Stomach (tissue), 9 donors: ENCODE results near the gene LCLAT1. TPM values are rescaled to one million over a fixed set of nuclear protein-coding genes. Genes with fewer than 3 reads are reported as not detected.

ENCODE experiments used
- DNase-seq, 2 donors: peaks; one replicate each; pipeline versions ENCODE4 v3.0.0 to v3.0.0-alpha.2; 2013 to 2019
- H3K27ac ChIP-seq, 5 donors: fragments of 200-600 bp in 4 of 5; sonication (generic) in 4 of 5; one replicate each; pipeline ENCODE4 v1.5.1; 2013 to 2019; ENCODE audit warnings: mild to moderate bottlenecking in 1 of 5, moderate library complexity in 1 of 5
- H3K27me3 ChIP-seq, 3 donors: fragments of 200-600 bp; sonication (generic); one replicate each; pipeline ENCODE4 v1.5.1; 2017 to 2019; ENCODE audit warnings: mixed run types in 1 of 3
- H3K36me3 ChIP-seq, 4 donors: fragments of 200-600 bp; sonication (generic); 1 replicate in 3 of 4; 2 replicates in 1 of 4; pipeline ENCODE4 v1.5.1; 2016 to 2019
- H3K4me1 ChIP-seq, 4 donors: fragments of 200-600 bp; sonication (generic); one replicate each; pipeline ENCODE4 v1.5.1; 2016 to 2019
- H3K4me3 ChIP-seq, 4 donors: fragments of 200-600 bp; sonication (generic) in 3 of 4; one replicate each; pipeline ENCODE4 v1.5.1; 2016 to 2019; ENCODE audit warnings: mild to moderate bottlenecking in 1 of 4
- H3K9me3 ChIP-seq, 4 donors: fragments of 200-600 bp; sonication (generic); one replicate each; pipeline ENCODE4 v1.5.1; 2016 to 2019
- EP300 ChIP-seq: sonication (generic); formaldehyde crosslinking; IDR thresholded peaks from one replicate; pipeline ENCODE4 v1.6.1; 2017; ENCODE audit warnings: antibody characterized with exemption
- POLR2A ChIP-seq, 4 donors: fragments of 450-650 bp; IDR thresholded peaks; one replicate each; pipeline ENCODE4 v1.6.1; 2016; ENCODE audit warnings: antibody characterized with exemption in 4 of 4, control low read depth in 2 of 4, mild to moderate bottlenecking in 1 of 4, moderate library complexity in 1 of 4
- POLR2AphosphoS5 ChIP-seq, 3 donors: sonication (generic); formaldehyde crosslinking; IDR thresholded peaks; one replicate each; pipeline ENCODE4 v1.6.1; 2016; ENCODE audit warnings: antibody characterized with exemption in 3 of 3
- WGBS, 5 donors: extraction: QIAGEN DNeasy Blood & Tissue Kit in 3 of 5; methylation state at CpG; one replicate each; pipeline versions ENCODE4 v1.1.5 to v1.1.7; 2013 to 2018; 5-methylcytosine and 5-hydroxymethylcytosine counted together
- intact Hi-C: fragments of 100-400 bp; cut with DNase I; formaldehyde crosslinking; loops from one replicate; pipeline ENCODE4 v1.15.1; 2023; ENCODE audit warnings: low total_unique reads
- polyA plus RNA-seq, 3 donors: library from polyadenylated mRNA; stranded (reverse); fragments of 200-250 nt; gene quantifications; one replicate each; pipeline ENCODE4 v1.2.3, GENCODE V29; 2013
- total RNA-seq, 5 donors: library from RNA; depleted of rRNA; stranded (reverse); fragments of >200 nt; gene quantifications; one replicate each; pipeline versions ENCODE4 v1.1.0 to v1.2.3, GENCODE V29; 2014 to 2016
- TF ChIP-seq, protein P1 (sequence below), 7 experiments: fragments of 450-650 bp in 4 of 7; fragments of 200-600 bp in 3 of 7; sonication (generic) in 3 of 7; IDR thresholded peaks; one replicate each; pipeline ENCODE4 v1.5.1; 2016 to 2019; ENCODE audit warnings: antibody characterized with exemption in 7 of 7, control low read depth in 2 of 7, mild to moderate bottlenecking in 1 of 7
- donor health status: healthy with polysubstance abuse.
- donor health status: Bipolar disorder and iron deficiency.
- donor health status: healthy.

LCLAT1 gene
- total and polyA plus RNA-seq, 8 donors: 0.76 to 51.3 (median 12.5) TPM

DNA sequence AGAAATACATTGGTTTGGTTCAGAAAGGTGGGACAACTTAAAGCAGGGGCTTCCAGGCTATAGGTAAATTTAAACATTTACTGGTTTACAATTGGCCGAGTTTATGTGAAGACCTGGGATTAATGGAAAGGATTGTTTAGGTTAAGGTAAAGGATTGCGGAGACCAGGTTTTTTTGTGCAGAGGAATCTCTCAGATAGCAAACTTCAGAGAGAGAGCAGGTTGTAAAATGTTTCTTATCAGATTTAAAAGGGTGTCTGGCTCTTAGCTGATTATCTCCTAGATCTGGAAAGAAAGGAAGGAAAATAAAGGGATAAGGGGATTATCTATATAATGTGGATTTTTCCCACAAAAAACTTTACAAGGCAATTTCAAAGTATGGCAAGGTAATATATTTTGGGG, 101.3 kb downstream of the LCLAT1 start:
- Histone ChIP-seq H3K4me1 (no peaks in the 10 kb centered on the region), H3K4me3 (no peak overlapping the region), H3K9me3 (peaks cover 0 to 5% (median 0%) of the 10 kb centered on the region in 4 donors), H3K27ac (no peak overlapping the region), H3K27me3 (no peaks in the 10 kb centered on the region), H3K36me3 (no peaks in the 10 kb centered on the region)
- WGBS, 5 donors: 89 to 100% (median 93%) methylated on average over 2 of the region's 2 CpGs
- intact Hi-C loops: no loop called here
- no peak for TF ChIP-seq POLR2A (IDR thresholded peaks at IDR 0.05)
- TF ChIP-seq POLR2AphosphoS5 (IDR thresholded peaks at IDR 0.05): no peak
- TF ChIP-seq, protein P1, sequence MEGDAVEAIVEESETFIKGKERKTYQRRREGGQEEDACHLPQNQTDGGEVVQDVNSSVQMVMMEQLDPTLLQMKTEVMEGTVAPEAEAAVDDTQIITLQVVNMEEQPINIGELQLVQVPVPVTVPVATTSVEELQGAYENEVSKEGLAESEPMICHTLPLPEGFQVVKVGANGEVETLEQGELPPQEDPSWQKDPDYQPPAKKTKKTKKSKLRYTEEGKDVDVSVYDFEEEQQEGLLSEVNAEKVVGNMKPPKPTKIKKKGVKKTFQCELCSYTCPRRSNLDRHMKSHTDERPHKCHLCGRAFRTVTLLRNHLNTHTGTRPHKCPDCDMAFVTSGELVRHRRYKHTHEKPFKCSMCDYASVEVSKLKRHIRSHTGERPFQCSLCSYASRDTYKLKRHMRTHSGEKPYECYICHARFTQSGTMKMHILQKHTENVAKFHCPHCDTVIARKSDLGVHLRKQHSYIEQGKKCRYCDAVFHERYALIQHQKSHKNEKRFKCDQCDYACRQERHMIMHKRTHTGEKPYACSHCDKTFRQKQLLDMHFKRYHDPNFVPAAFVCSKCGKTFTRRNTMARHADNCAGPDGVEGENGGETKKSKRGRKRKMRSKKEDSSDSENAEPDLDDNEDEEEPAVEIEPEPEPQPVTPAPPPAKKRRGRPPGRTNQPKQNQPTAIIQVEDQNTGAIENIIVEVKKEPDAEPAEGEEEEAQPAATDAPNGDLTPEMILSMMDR (IDR thresholded peaks at IDR 0.05): no peak
- TF ChIP-seq EP300: no peak
- no peak for DNase-seq

DNA sequence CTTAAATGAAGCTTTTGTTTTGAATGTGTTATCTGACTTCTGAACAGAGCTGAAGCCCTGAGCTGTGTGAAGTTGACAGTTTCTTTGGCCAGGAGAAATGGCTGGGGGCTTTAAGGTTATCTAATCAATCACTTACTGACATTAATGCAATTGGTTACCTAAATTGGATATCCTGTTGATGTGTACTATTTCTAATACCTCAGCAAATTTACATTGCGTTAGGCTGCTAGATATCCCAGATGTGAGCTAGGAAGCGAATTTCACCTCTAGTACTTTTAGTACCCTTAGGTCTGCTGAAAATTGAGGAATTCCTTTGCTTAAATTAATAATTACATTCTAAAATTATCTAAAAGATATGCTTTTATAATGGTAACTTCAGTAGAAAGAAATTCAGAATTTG, 102.0 kb downstream of the LCLAT1 start:
- Histone ChIP-seq H3K4me1 (no peaks in the 10 kb centered on the region), H3K9me3 (peaks cover 0 to 5% (median 0%) of the 10 kb centered on the region in 4 donors), H3K27ac (no peak overlapping the region), H3K36me3 (no peaks in the 10 kb centered on the region), H3K4me3 (no peak overlapping the region), H3K27me3 (no peaks in the 10 kb centered on the region)
- 86 to 95% (median 86%) methylated on average over 2 of the region's 2 CpGs for WGBS, 5 donors
- intact Hi-C loops: no loop called here
- TF ChIP-seq EP300 (no peak), POLR2AphosphoS5 (IDR thresholded peaks at IDR 0.05) (no peak), POLR2A (IDR thresholded peaks at IDR 0.05) (no peak)
- TF ChIP-seq, protein P1 (IDR thresholded peaks at IDR 0.05): no peak
- DNase-seq: no peak

DNA sequence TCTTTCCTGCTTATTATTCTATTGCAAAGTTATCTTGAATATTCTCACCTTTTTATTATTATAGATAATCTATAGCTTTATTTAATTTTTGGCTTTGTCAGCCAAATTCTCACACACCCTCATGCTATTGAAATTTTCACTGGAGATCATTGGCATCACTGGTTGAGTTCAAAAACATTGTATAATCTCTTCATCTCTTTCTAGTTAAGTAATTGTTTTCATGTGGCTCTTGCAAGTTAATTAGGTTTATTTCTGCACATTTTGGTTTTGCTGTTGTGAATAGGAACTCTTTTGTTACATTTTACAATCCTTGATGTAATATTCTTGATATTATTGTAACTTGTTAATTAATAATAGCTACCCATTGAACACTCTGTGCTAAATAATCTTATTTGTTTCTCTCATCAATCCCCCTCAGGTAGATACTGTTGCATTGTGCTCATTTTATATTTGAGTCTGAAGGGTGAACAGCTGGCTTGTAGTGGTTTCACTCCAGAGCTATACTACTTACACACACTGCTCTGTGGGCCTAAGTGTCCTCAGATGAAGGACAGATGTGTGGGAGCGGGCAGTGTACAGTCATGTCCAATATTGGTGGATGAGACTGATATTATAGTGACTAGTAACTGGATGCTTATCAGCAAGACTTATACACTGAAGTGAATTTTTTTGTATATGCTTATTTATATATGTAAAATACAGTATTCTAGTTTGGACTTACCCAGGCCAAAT, 112.7 kb downstream of the LCLAT1 start:
- no peaks in the 10 kb centered on the region for H3K4me1 ChIP-seq
- H3K27ac ChIP-seq: no peak overlapping the region
- DNase-seq: no peak
- intact Hi-C loops: no loop called here
- H3K36me3 ChIP-seq: peaks cover 0 to 16% (median 13%) of the 10 kb centered on the region in 4 donors
- H3K4me3 ChIP-seq: no peak overlapping the region
- no peaks in the 10 kb centered on the region for H3K9me3 ChIP-seq
- TF ChIP-seq EP300 (no peak), POLR2A (IDR thresholded peaks at IDR 0.05) (no peak), POLR2AphosphoS5 (IDR thresholded peaks at IDR 0.05) (no peak)
- TF ChIP-seq, protein P1 (IDR thresholded peaks at IDR 0.05): no peak
- WGBS, 5 donors: 96 to 100% (median 100%) methylated on average over 1 of the region's 1 CpG
- H3K27me3 ChIP-seq: no peaks in the 10 kb centered on the region

DNA sequence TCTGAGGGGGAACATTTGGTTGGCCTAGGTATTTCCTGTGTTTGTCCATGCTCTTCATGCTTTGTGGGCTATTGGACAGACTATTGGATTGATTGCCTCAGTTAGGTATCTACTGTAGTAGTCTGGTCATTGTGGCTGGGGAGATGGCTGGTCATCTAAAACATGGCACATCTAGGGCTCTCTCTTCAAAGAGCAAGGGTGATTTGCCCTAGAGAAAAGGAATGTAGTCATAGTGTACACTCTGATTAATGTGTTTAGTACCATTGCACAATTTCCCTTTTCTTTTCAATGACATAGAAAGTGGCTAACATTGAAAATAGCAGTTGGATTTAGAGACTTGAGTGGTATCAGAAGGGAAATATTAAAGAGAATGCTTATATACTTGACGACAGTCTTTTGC, 114.3 kb downstream of the LCLAT1 start:
- no peaks in the 10 kb centered on the region for H3K9me3 ChIP-seq
- H3K27ac ChIP-seq: no peak overlapping the region
- WGBS, 5 donors: 90 to 100% (median 93%) methylated on average over 1 of the region's 1 CpG
- TF ChIP-seq POLR2A (IDR thresholded peaks at IDR 0.05): no peak
- H3K36me3 ChIP-seq: peaks cover 0 to 16% (median 13%) of the 10 kb centered on the region in 4 donors
- no peaks in the 10 kb centered on the region for H3K27me3 ChIP-seq
- no peak overlapping the region for H3K4me3 ChIP-seq
- no peaks in the 10 kb centered on the region for H3K4me1 ChIP-seq
- intact Hi-C loops: no loop called here
- DNase-seq: no peak

DNA sequence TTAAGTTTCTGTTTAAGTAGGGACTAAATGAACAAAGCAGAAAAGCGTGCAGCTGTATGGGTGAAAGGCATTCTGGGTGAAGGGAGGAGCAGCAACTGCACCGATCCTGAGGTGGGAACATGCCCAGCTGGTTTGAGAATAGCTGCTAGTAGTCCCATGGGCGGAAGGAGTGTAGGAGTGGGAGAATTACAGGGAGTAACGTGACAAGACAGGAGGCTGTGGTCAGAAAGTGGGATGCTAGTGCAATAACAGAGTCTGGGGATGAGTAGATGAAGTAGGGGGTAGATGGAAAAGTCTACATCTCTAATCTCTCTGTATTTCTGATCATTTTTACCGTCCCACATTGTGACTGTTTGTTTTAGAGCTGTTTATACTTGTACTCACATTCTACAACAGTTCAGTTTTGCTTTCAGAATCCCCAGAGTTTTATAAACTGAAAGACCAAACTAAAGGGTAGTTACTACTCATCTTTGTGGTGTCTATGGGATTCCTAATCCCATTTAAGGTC, 118.9 kb downstream of the LCLAT1 start:
- H3K4me1 ChIP-seq: no peaks in the 10 kb centered on the region
- H3K9me3 ChIP-seq: no peaks in the 10 kb centered on the region
- DNase-seq: peak in 1 of 2 donors; percentile 58
- H3K36me3 ChIP-seq: peaks cover 0 to 26% (median 15%) of the 10 kb centered on the region in 4 donors
- no peak for TF ChIP-seq POLR2A (IDR thresholded peaks at IDR 0.05)
- intact Hi-C loops: no loop called here
- H3K4me3 ChIP-seq: no peak overlapping the region
- H3K27me3 ChIP-seq: no peaks in the 10 kb centered on the region
- WGBS, 5 donors: 59 to 72% (median 61%) methylated on average over 5 of the region's 5 CpGs
- peak overlapping the region in 4 of 5 donors; percentile 20 to 49 (median 22) for H3K27ac ChIP-seq
